Stimulated activated CD4-positive, alpha-beta T cell treated with anti-CD3 and anti-CD28 coated beads, Interleukin-15, amount 100 ng/mL, for 24 hours (primary cell): ENCODE data around the gene WDFY4.

Source experiments
- DNase-seq: peaks from one replicate; pipeline ENCODE4 v3.0.0-alpha.2; 2020

The WDFY4 gene

GRCh38 chr10:48833674-48834073 is 149.0 kb downstream of the WDFY4 start:
- no peak for DNase-seq

DNA sequence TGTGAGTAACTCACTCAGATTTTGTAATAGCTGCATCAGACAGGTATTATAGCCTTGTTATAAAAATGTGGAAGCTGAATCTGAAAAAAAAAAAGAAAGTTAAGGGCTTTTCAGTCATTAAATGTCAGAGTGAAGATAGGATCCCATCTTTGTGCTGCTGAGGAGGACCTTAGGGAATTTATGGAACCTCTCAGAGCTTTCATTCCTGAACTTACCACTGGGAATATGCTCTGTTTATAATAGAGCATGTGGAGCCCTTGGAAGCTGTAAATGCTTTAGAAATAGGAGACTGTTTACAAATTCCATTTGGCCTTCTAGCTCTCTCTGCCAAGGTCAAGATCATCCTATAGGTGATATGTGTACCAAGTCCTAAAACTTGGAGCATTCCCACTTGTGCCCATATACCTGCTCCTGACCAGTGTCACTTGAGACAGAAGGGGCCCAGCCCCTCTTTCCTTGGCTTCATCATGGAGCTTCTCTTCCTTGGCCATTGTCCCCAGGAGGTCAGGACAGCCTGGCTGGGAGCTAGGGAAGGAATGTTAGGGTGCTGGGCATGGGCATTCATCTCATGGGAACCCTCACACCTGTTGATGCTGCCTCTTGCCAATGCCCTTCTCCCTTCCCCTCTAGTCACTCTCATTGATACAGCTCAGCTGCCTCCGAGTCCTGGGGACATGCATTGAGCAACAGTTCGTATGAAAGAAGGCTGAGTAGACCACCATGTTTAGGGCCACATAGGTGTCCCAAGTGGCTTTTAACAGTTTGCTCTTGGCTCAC is 149.7 kb downstream of the WDFY4 start:
- DNase-seq: no peak

- DNase-seq: no peak
These were observed 151.1 kb downstream of the WDFY4 start for GRCh38 chr10:48835781-48836180.

DNA sequence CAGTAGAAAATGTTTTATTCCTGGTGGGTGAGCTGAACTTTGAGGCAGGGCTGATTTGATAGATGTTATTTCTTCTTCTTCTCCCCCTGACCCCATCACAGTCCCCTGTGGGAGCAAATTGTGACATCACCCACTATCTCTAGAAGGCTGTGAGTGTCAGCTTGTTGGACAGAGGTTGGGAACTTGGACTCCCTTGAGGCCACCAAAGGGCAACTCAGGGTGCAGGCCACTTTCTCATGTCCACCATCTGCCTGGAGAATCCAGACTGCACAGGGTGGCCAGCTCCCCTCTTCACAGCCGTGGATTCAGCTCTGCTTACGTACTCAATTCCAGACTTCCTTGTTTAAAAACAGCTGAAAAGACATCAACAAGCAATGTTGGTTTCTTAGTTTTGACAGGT is 151.9 kb downstream of the WDFY4 start:
- DNase-seq: no peak

GRCh38 chr10:48838834-48839233 is 154.2 kb downstream of the WDFY4 start:
- DNase-seq: no peak

GRCh38 chr10:48839809-48840679 is 155.4 kb downstream of the WDFY4 start:
- DNase-seq: no peak

DNA sequence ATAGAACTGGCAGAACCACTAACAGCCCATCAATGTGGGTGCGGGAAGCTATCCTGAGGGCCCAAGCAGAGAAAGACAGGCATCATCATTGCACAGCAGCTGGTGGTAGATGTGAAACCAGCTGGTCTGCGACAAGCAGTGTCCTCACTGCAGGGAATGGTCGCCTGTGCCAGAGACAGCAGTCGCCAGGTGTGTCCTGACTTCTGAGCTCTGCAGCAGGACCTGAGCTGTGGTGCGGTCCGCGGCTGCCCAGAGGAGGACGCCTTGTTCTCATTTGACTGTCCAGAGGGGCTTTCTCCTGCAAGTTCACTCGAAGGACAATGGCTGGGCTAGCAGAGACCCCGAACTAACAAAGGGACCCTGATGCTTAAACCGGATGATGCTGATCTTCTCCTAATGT is 157.6 kb downstream of the WDFY4 start:
- DNase-seq: no peak

- no peak for DNase-seq
These were observed 158.5 kb downstream of the WDFY4 start for GRCh38 chr10:48843198-48843597.

DNA sequence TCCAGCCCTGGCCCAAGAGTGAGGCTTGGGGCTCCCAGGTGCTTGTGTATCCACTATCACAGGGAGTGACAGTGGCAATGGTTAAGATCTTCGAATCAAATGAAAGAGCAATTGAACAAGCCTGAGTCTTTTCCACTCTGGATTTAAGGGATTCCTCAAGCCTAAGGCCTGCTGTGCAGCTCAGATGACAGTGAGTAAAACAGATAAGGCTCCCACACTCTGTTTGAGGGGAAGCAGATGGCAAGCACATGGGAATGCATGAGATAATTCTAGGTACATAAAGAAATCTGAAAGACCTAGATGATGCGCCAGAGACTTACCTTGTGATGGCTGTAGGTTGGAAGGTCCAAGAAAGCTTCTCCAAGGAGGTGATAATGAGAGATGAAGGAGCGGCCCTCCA is 159.9 kb downstream of the WDFY4 start:
- DNase-seq: no peak

DNA sequence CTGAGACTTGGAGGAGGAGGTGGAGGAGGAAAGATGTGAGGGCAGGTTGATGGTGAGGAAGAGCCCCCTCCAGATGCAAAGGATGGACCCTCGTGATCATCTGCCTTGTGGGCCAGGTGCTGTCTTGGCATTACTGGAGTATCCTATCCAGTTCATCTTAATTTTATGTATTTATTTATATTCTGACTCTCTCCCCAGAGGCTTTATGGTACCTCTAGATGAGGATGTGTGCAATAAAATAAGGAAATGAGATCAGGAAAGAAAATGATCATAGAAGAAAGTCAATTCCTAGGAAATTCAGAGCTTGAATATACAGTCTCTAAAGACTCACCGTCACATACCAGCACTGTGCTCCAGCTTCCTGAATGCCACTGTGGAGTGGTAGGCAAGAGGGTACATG is 160.8 kb downstream of the WDFY4 start:
- no peak for DNase-seq

DNA sequence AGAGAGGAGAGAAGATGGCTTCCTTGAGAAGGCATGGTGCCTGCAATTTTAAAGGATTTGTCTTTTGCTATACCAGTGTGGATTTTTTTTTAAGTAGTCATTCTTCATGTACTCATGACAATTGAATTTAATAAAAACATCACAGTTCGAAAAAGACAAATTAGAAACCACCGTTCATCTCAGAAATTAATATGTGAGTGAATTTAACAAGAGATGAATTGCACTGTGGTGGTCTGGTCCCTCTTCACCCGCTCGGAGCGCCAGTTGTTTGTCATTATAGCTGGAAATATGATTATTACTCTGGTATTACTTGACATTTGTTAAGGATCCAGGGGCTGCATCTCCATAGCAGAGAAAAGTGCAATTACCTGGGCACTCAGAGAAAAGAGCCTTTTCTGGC is 163.0 kb downstream of the WDFY4 start:
- DNase-seq: no peak

GRCh38 chr10:48856855-48857254 is 172.2 kb downstream of the WDFY4 start:
- no peak for DNase-seq

- no peak for DNase-seq
These were observed 187.6 kb downstream of the WDFY4 start for GRCh38 chr10:48872234-48872633.

DNA sequence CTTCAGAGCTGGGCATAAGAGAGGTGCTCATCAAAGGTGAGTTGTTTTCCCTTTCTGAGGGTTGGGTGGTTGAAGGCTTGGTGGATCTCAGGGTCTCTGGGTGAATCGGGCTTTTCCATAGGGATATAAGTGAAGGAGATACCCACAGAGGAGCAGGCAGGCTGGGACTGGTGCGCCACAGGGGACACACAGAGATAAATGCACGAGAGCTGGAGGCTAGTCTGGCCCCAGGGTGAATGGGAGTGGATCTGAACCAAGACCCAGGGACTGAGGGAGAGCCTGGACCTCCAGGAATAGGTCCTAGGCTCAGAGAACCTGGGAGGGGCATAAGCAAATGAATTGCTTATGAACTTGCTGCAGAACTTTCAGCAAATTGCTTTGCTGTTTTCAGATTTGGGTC is 193.4 kb downstream of the WDFY4 start:
- DNase-seq: no peak

DNA sequence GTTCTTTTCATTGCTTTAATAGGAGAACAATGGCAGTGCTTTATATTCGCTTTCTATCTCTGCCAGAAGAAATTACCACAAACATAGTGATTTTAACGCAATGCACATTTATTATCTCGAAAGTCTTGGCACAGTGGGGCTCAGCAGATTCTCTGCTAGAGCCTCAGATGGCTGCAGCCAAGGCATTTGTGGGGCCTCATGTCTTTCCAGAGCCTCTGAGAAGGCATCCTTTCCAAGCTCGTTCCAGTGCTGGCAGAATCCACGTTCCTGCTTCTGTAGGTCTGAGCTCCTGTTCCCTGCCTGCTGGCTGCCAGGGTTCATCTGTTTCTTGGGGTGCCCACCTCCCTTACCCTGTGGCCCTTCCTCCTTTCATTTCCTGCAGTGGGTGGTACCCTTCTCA is 194.8 kb downstream of the WDFY4 start:
- no peak for DNase-seq

DNA sequence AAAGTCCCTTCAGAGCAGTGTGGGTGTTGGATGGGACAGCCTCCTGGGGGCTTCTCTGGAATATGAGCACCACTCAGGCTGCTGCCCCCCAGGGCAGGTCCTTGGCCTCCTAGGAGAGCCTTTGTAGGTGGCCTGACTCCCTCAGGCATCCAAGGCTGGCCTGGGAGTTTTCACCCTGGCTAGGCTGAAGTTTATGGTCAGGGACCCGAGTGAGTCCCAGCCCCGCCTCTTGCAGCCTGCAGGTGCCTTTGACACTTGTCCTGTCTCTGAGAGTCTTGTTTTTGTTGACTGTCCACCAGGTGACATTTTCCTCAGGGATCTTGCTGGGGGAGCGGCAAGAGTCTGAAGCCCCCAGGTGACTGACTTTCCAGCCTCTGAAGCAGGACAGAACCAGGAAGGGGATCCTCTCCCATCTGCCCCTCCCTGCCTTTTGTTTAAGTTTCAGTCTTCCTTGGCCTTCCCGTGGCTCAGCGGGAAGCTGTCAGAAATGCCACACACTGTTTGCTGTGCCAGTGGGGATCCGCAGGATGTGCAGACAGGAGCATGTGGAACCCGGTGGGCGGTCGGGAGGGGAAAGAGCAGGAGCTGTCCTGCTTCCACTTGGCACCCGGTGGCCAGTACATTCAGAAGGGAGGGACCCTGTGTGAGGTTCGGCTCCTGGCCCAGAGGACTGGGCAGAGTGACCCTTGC is 195.5 kb downstream of the WDFY4 start:
- no peak for DNase-seq

DNA sequence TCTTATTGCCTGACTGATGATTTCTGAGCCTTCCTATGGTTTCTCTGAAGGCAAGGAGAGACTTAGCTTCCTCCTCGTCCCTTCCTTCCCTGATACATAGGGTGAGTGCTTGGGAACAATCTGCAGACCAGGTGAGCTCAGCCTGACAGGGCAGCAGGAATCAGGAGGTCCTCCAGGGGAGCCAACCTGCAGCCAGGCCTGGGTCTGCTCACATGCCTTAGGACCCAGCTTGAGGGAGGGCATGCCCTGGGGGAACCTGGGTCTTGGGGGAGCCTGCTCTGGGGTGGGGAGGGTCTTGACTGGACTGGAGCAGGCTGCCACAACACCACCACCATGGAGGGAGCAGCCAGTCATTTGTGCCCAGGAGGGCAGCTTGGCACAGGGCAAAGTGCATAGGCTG is 197.3 kb downstream of the WDFY4 start:
- no peak for DNase-seq

DNA sequence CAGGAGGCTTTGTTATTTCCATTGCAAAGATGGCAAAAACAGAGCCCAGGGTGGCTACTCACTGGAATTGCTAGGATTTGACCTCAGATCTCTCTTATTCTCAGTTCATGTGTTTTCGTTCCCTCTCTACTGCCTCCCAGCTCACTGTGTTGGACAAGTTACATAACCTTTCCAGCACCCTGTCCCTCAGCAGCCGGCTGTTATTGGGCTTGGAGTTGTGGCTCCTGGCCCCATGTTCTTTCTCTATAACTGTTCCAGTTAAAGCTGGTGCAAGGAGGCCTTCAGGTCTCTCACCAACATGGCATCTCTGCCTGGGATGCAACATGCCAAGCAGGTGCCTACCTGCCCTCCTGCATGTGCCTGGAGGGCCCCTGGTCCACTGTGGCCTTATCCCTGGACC is 198.2 kb downstream of the WDFY4 start:
- DNase-seq: no peak

GRCh38 chr10:48883701-48884100 is 199.0 kb downstream of the WDFY4 start:
- DNase-seq: no peak

GRCh38 chr10:48884179-48885045 is 199.7 kb downstream of the WDFY4 start:
- DNase-seq: no peak

- peak; percentile 12 for DNase-seq
These were observed 200.7 kb downstream of the WDFY4 start for GRCh38 chr10:48885376-48885775.

GRCh38 chr10:48887982-48888381 is 203.3 kb downstream of the WDFY4 start:
- DNase-seq: no peak
